ENCODE measurements around the gene PTPRN2.

- TF ChIP-seq CTCF (IDR thresholded peaks at IDR 0.05), result no peak
- no peak for TF ChIP-seq EP300 (IDR thresholded peaks at IDR 0.05)
- TF ChIP-seq POLR2A (IDR thresholded peaks at IDR 0.05), result no peak
- no peak for TF ChIP-seq POLR2AphosphoS5 (IDR thresholded peaks at IDR 0.05)
Observed at GRCh38 chr7:158399762-158400161, 187.9 kb downstream of the PTPRN2 start.

Measured in sigmoid colon (tissue), 4 donors.